Measurements from ENCODE around the gene C11orf52. TPM values are rescaled to one million over a fixed set of nuclear protein-coding genes. Genes with fewer than 3 reads are reported as not detected.
A peak's percentile ranks its signal among the peaks of the same experiment; 100 is the strongest.

Gene C11orf52
- total and polyA plus RNA-seq, 2 donors (not counting 1 experiment from before 2014, with no cell fraction given), result not detected

GRCh38 chr11:111937461-111937769 lies 18.7 kb downstream of the C11orf52 start:
- no peaks in the 10 kb centered on the region for H3K36me3 ChIP-seq (replicated peaks in 1 of 2; ENCODE audit: control extremely low read depth in 1 of 2, control insufficient read depth in 1 of 2, extremely low read depth in 1 of 2, insufficient read depth in 2 of 2, low read length in 1 of 2)
- intact Hi-C loops (cut with micrococcal nuclease), result no loop called here
- H3K4me3 ChIP-seq (ENCODE audit: control extremely low read depth in 1 of 5, extremely low read depth in 1 of 5, insufficient read depth in 1 of 5, low read depth in 2 of 5, low read length in 4 of 5), result peak overlapping the region in 4 of 5 experiments; percentile 49 to 76 (median 65)
- H2AFZ ChIP-seq (ENCODE audit: insufficient read depth, low read depth, low read length, poor library complexity, severe bottlenecking), result peak overlapping the region; percentile 92
- 21% methylated on average over 9 of the region's 9 CpGs for WGBS (ENCODE audit: insufficient coverage)
- Mint-ChIP-seq H3K4me3 (peak overlapping the region; percentile 81), H3K9me3 (ENCODE audit: insufficient read depth) (no peaks in the 10 kb centered on the region), H3K4me1 (peaks cover 30% of the 10 kb centered on the region), H3K27ac (no peak overlapping the region), H3K27me3 (peaks cover 18% of the 10 kb centered on the region)
- POLR2A ChIA-PET, result interaction anchor here (0.9 kb wide), 1 partner anchor 51 kb away, joined by 3 read pairs; no protein-coding TSS in a partner anchor
- H3K27ac ChIP-seq (ENCODE audit: low read length in 2 of 2), result no peak overlapping the region
- H3K9me3 ChIP-seq (ENCODE audit: control extremely low read depth in 1 of 3, control insufficient read depth in 2 of 3, insufficient read depth in 1 of 3, low read length in 2 of 3), result no peaks in the 10 kb centered on the region
- no peaks in the 10 kb centered on the region for H3K79me2 ChIP-seq (ENCODE audit: control insufficient read depth, insufficient read depth, low read length)
- ATAC-seq (ENCODE audit: low read depth) (no peak), DNase-seq (no peak)
- H3K27me3 ChIP-seq (replicated peaks in 1 of 4; ENCODE audit: control extremely low read depth in 1 of 4, control insufficient read depth in 3 of 4, insufficient read depth in 4 of 4, low read length in 3 of 4), result peaks cover 0 to 18% (median 5%) of the 10 kb centered on the region in 4 experiments
- peak overlapping the region; percentile 95 for H3K4me2 ChIP-seq (replicated peaks; ENCODE audit: low read depth, low read length, poor library complexity, severe bottlenecking)
- H3K9ac ChIP-seq (ENCODE audit: low read length), result peak overlapping the region; percentile 80
- H3K4me1 ChIP-seq (ENCODE audit: control insufficient read depth in 2 of 2, insufficient read depth in 2 of 2, low read length in 2 of 2), result peaks cover 21 to 29% of the 10 kb centered on the region in 2 donors
- TF ChIP-seq EZH2 (IDR thresholded peaks at IDR 0.05; ENCODE audit: borderline replicate concordance, insufficient read depth, low read depth, low read length, poor library complexity, severe bottlenecking) (no peak), CTCF (IDR thresholded peaks at IDR 0.05) (no peak)
- CTCF ChIA-PET, result interaction anchor here (0.8 to 2.0 kb wide), 3 partner anchors 11 to 343 kb away, joined by 3 to 7 read pairs (median 3); no protein-coding TSS in a partner anchor
- H4K20me1 ChIP-seq (ENCODE audit: control insufficient read depth, insufficient read depth, low read length, poor library complexity, severe bottlenecking), result no peaks in the 10 kb centered on the region

- Histone ChIP-seq H3K4me2 (replicated peaks; ENCODE audit: low read depth, low read length, poor library complexity, severe bottlenecking) (peak overlapping the region; percentile 95), H3K4me3 (ENCODE audit: control extremely low read depth in 1 of 5, extremely low read depth in 1 of 5, insufficient read depth in 1 of 5, low read depth in 2 of 5, low read length in 4 of 5) (no peak overlapping the region), H3K27ac (ENCODE audit: low read length in 2 of 2) (no peak overlapping the region), H4K20me1 (ENCODE audit: control insufficient read depth, insufficient read depth, low read length, poor library complexity, severe bottlenecking) (no peaks in the 10 kb centered on the region), H3K36me3 (replicated peaks in 1 of 2; ENCODE audit: control extremely low read depth in 1 of 2, control insufficient read depth in 1 of 2, extremely low read depth in 1 of 2, insufficient read depth in 2 of 2, low read length in 1 of 2) (no peaks in the 10 kb centered on the region), H3K9me3 (ENCODE audit: control extremely low read depth in 1 of 3, control insufficient read depth in 2 of 3, insufficient read depth in 1 of 3, low read length in 2 of 3) (no peaks in the 10 kb centered on the region), H3K4me1 (ENCODE audit: control insufficient read depth in 2 of 2, insufficient read depth in 2 of 2, low read length in 2 of 2) (peaks cover 21 to 29% of the 10 kb centered on the region in 2 donors), H2AFZ (ENCODE audit: insufficient read depth, low read depth, low read length, poor library complexity, severe bottlenecking) (peak overlapping the region; percentile 92), H3K9ac (ENCODE audit: low read length) (peak overlapping the region; percentile 80), H3K27me3 (replicated peaks in 1 of 4; ENCODE audit: control extremely low read depth in 1 of 4, control insufficient read depth in 3 of 4, insufficient read depth in 4 of 4, low read length in 3 of 4) (peaks cover 0 to 18% (median 4%) of the 10 kb centered on the region in 4 experiments), H3K79me2 (ENCODE audit: control insufficient read depth, insufficient read depth, low read length) (no peaks in the 10 kb centered on the region)
- Mint-ChIP-seq H3K4me3 (peak overlapping the region; percentile 81), H3K4me1 (peaks cover 28% of the 10 kb centered on the region), H3K27me3 (peaks cover 14% of the 10 kb centered on the region), H3K9me3 (ENCODE audit: insufficient read depth) (no peaks in the 10 kb centered on the region), H3K27ac (peak overlapping the region; percentile 32)
- TF ChIP-seq EZH2 (IDR thresholded peaks at IDR 0.05; ENCODE audit: borderline replicate concordance, insufficient read depth, low read depth, low read length, poor library complexity, severe bottlenecking) (no peak), CTCF (IDR thresholded peaks at IDR 0.05) (no peak)
- ChIA-PET POLR2A (interaction anchor here (0.9 kb wide), 1 partner anchor 52 kb away, joined by 3 read pairs; no protein-coding TSS in a partner anchor), CTCF (interaction anchor here (0.8 to 2.0 kb wide), 4 partner anchors 11 to 343 kb away, joined by 3 to 7 read pairs (median 4); no protein-coding TSS in a partner anchor)
- 68% methylated on average over 7 of the region's 7 CpGs for WGBS (ENCODE audit: insufficient coverage)
- no peak for DNase-seq
- intact Hi-C loops (cut with micrococcal nuclease), result no loop called here
- ATAC-seq (ENCODE audit: low read depth), result no peak
Measured at GRCh38 chr11:111937844-111938243, 19.1 kb downstream of the C11orf52 start.

All from B cell (primary cell).